ENCODE data around the gene NDUFS6.

GRCh38 chr5:1765141-1765879, 35.9 kb upstream of the NDUFS6 start:
- TF ChIP-seq CTCF (IDR thresholded peaks at IDR 0.05; ENCODE audit: insufficient read depth, low read depth, low read length) (no peak), EZH2 (IDR thresholded peaks at IDR 0.05; ENCODE audit: insufficient read depth, low read length) (no peak)

All from astrocyte (in vitro differentiated cells and primary cell).